Measurements from ENCODE around the gene SMKR1.
A peak's percentile ranks its signal among the peaks of the same experiment; 100 is the strongest.
"Not testable (repeated sequence)": the region's sequence is repeated elsewhere in the genome, so short reads cannot be mapped to it uniquely, and the experiment has no call there.

Gene SMKR1

DNA sequence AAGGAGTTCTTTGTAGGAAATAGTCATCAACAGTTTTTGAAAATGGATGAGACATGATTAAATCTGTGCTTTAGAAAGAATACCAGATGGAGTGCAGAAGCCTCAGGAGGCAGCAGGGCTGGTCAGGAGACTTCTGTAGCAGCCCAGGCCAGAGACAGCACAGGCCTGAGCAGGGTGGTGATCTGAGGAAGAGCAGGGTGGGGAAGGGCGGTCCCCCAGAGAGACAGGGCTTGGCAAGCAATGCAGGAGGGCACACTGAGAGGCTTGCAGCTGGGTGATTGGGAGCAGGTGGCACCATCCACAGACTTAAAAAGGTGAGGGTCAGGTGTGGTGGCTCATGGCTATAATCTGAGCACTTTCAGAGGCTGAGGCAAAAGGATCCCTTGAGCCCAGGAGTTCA lies 4.3 kb upstream of the SMKR1 start:
- H3K27me3 Mint-ChIP-seq = no peaks in the 10 kb centered on the region
- no peak overlapping the region for H3K4me3 Mint-ChIP-seq
- no peak overlapping the region for H3K27ac Mint-ChIP-seq
- DNase-seq = no peak
- no peaks in the 10 kb centered on the region for H3K36me3 Mint-ChIP-seq (ENCODE audit: low read depth)
- H3K9me3 Mint-ChIP-seq = no peaks in the 10 kb centered on the region
- H3K4me1 Mint-ChIP-seq (ENCODE audit: low read depth) = peaks cover 23% of the 10 kb centered on the region

- peaks cover 20% of the 10 kb centered on the region for H3K4me1 Mint-ChIP-seq (ENCODE audit: low read depth)
- no peaks in the 10 kb centered on the region for H3K9me3 Mint-ChIP-seq
- H3K27me3 Mint-ChIP-seq = no peaks in the 10 kb centered on the region
- no peak overlapping the region for H3K4me3 Mint-ChIP-seq
- H3K36me3 Mint-ChIP-seq (ENCODE audit: low read depth) = no peaks in the 10 kb centered on the region
- no peak overlapping the region for H3K27ac Mint-ChIP-seq
- DNase-seq = no peak
Observed at GRCh38 chr7:129499999-129500398, 2.3 kb upstream of the SMKR1 start.

DNA sequence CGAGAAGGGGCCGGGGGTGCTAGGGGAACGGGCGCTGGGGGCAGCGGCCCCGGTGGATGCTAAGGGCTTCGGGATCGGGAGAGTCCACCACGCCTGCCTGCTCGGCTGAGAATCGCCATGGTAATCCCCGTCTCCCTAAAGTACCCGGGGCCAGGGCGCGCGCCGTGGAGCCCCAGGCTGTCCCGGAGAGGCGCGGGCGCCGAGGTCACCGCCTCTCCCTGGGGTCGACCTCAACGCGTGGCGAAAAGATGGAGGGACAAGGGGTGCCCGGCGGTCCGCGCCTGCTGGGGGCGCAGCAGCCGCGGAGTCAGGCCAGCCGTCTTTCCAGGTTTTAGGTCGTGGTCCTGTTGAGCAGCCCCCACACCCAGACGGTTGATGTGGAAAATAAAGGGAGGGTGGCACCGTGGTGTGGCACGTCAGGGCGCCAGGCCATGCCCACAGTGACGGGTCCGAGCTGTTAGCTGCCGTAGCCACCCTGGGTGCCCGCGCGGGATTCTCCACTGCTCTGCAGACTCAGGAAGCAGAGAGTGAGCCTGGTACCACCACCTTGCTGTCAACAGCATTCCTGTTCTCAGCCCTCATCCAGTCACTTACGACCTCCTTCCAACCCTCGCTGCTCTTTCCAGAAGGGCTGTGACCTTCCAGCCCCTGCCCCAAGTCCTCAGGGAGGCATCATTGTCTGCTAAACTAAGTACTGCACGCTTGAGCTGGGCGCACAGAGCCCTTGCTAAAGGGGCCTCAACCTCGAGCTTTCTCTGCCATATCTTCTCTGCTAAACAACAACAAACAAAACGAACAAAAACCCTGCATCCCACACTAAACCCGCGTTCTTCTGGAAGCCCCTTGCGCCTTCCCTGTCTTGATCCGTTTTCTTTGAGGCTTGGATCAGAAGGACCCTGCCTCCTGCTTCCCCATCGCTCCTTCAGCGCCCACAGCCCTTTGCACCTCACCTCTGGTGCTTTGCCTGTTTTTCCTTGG lies 666 bp downstream of the SMKR1 start:
- peak overlapping the region; percentile 78 for H3K4me3 Mint-ChIP-seq
- peak overlapping the region; percentile 88 for H3K27ac Mint-ChIP-seq
- H3K27me3 Mint-ChIP-seq = no peaks in the 10 kb centered on the region
- no peaks in the 10 kb centered on the region for H3K36me3 Mint-ChIP-seq (ENCODE audit: low read depth)
- no peak for DNase-seq
- H3K9me3 Mint-ChIP-seq = no peaks in the 10 kb centered on the region
- peaks cover 18% of the 10 kb centered on the region for H3K4me1 Mint-ChIP-seq (ENCODE audit: low read depth)

DNA sequence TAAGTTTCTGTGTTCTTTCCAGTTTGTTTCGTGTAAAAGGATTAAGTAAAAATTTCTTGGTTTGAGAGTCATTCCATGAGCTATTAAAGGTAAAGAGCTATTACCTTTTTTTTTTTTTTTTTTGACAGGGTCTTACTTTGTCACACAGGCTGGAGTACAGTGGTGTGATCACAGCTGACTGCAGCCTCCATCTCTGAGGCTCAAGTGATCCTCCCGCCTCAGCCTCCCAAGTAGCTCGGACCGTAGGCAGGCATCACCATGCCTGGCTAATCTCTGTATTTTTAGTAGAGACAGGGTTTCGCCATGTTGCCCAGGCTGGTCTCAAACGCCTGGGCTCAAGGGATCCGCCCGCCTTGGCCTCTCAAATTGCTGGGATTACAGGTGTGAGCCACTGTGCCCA lies 1.4 kb downstream of the SMKR1 start:
- Mint-ChIP-seq H3K9me3 (no peaks in the 10 kb centered on the region), H3K27me3 (no peaks in the 10 kb centered on the region), H3K36me3 (ENCODE audit: low read depth) (no peaks in the 10 kb centered on the region), H3K27ac (peak overlapping the region; percentile 88), H3K4me3 (peak overlapping the region; percentile 78), H3K4me1 (ENCODE audit: low read depth) (peaks cover 18% of the 10 kb centered on the region)
- no peak for DNase-seq

DNA sequence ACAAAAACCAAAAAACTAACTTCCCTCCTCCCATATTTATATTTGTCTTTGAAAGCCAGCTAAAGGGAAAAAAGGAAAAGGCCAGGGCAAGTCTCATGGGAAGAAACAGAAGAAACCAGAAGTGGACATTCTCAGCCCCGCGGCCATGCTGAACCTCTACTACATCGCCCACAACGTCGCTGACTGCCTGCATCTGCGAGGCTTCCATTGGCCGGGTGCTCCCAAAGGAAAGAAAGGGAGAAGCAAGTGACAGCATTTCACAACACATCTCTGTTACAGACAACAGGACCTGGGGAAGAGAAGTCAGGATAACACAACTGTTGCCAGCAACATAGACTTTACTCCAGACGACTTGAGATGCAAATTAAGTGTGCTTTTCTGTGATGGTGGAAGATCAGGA lies 9.9 kb downstream of the SMKR1 start:
- Mint-ChIP-seq H3K4me3 (no peak overlapping the region), H3K27ac (no peak overlapping the region), H3K4me1 (ENCODE audit: low read depth) (peaks cover 6% of the 10 kb centered on the region)

DNA sequence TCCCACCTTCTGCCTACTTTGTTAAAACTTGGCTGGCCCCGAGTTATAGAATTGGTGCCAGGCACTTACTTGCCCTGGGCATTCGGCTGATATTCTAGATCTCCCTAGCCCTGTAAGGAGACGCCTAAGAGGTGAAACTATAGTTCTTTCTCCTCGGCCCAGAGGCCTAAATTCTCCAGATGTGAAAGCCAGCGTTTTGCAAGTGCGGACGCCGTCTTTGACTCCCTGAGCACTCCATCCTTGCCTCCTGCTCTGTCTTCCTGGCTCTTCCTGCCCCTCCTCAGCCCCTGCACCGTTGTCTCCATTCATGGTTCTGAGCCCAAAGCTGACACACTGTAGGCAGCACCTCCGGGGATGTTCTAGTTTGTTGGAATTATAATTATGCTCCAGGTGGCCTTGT lies 11.2 kb downstream of the SMKR1 start:
- Mint-ChIP-seq H3K27me3 (no peaks in the 10 kb centered on the region), H3K27ac (no peak overlapping the region), H3K4me3 (no peak overlapping the region), H3K9me3 (no peaks in the 10 kb centered on the region), H3K4me1 (ENCODE audit: low read depth) (peaks cover 1% of the 10 kb centered on the region), H3K36me3 (ENCODE audit: low read depth) (no peaks in the 10 kb centered on the region)
- no peak for DNase-seq

More for the DNA sequence above, 9.9 kb downstream of the SMKR1 start:
- no peak for DNase-seq
- H3K36me3 Mint-ChIP-seq (ENCODE audit: low read depth) = no peaks in the 10 kb centered on the region
- H3K9me3 Mint-ChIP-seq = no peaks in the 10 kb centered on the region
- no peaks in the 10 kb centered on the region for H3K27me3 Mint-ChIP-seq

DNA sequence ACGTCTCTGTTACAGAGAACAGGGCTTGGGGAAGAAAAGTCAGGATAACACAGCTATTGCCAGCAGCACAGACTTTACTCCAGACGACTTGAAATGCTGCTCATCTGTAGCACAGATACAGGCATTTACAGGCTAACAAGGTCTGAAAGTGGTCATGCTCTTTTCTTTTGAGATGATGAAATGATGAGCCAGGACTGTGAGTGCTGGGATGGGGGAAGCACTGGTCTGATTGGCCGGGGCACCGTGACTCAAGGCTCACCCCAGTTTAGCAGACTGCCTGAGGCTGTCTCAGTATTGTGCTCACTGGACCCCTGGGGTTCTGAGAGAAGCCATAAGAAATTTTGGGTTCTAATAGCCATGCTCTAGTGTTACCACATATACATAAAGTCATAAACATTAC lies 12.4 kb downstream of the SMKR1 start:
- H3K27ac Mint-ChIP-seq = no peak overlapping the region
- no peak overlapping the region for H3K4me3 Mint-ChIP-seq

GRCh38 chr7:129515381-129515780 lies 13.1 kb downstream of the SMKR1 start:
- no peaks in the 10 kb centered on the region for H3K36me3 Mint-ChIP-seq (ENCODE audit: low read depth)

More for the DNA sequence above, 12.4 kb downstream of the SMKR1 start:
- H3K27me3 Mint-ChIP-seq = no peaks in the 10 kb centered on the region
- H3K36me3 Mint-ChIP-seq (ENCODE audit: low read depth) = no peaks in the 10 kb centered on the region
- H3K9me3 Mint-ChIP-seq = no peaks in the 10 kb centered on the region
- DNase-seq = no peak
- peaks cover 1% of the 10 kb centered on the region for H3K4me1 Mint-ChIP-seq (ENCODE audit: low read depth)

DNA sequence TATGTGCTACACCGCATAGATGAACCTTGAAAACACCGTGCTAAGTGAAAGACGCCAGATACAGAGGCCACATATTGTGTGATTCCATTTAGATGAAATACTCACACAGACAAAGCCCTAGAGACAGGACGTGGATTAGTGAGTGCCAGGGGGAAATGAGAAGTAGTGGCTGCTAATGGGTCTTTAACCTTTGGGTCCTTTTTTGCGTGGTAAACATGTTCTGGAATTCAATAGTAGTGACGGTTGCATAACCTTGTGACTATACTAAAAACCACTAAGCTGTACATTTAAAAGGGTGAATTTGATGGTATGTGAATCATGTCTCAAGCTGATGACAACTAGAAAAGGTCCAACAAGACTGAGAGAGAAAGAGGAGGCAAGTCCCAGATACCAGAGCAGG lies 15.6 kb downstream of the SMKR1 start:
- no peaks in the 10 kb centered on the region for H3K36me3 Mint-ChIP-seq (ENCODE audit: low read depth)
- H3K27ac Mint-ChIP-seq = no peak overlapping the region
- H3K4me1 Mint-ChIP-seq (ENCODE audit: low read depth) = peaks cover 1% of the 10 kb centered on the region
- no peak for DNase-seq
- H3K4me3 Mint-ChIP-seq = no peak overlapping the region
- H3K27me3 Mint-ChIP-seq = peaks cover 8% of the 10 kb centered on the region
- no peaks in the 10 kb centered on the region for H3K9me3 Mint-ChIP-seq

More at GRCh38 chr7:129515381-129515780, 13.1 kb downstream of the SMKR1 start:
- no peak overlapping the region for H3K4me3 Mint-ChIP-seq
- peaks cover 1% of the 10 kb centered on the region for H3K4me1 Mint-ChIP-seq (ENCODE audit: low read depth)
- no peak overlapping the region for H3K27ac Mint-ChIP-seq
- no peak for DNase-seq
- no peaks in the 10 kb centered on the region for H3K27me3 Mint-ChIP-seq
- no peaks in the 10 kb centered on the region for H3K9me3 Mint-ChIP-seq

DNA sequence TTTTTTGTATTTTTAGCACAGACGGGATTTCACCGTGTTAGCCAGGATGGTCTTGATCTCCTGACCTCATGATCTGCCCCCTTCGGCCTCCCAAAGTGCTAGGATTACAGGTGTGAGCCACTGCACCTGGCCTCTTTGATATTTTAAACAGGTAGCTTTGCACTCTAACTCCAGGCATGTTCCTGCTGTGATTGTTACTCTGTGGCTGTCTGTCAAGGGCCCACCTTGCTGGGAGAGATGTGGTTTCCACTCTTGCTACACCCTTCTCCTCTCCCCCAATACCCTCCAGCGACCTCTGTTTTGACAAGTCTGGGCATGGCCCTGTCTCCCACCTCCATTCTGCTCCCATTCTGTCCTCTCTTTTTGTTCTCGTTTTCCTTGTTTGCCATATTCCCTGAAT lies 17.1 kb downstream of the SMKR1 start:
- Mint-ChIP-seq H3K36me3 (ENCODE audit: low read depth) (no peaks in the 10 kb centered on the region), H3K27me3 (peaks cover 8% of the 10 kb centered on the region), H3K27ac (no peak overlapping the region), H3K9me3 (no peaks in the 10 kb centered on the region), H3K4me3 (no peak overlapping the region), H3K4me1 (ENCODE audit: low read depth) (peaks cover 1% of the 10 kb centered on the region)
- DNase-seq = no peak

DNA sequence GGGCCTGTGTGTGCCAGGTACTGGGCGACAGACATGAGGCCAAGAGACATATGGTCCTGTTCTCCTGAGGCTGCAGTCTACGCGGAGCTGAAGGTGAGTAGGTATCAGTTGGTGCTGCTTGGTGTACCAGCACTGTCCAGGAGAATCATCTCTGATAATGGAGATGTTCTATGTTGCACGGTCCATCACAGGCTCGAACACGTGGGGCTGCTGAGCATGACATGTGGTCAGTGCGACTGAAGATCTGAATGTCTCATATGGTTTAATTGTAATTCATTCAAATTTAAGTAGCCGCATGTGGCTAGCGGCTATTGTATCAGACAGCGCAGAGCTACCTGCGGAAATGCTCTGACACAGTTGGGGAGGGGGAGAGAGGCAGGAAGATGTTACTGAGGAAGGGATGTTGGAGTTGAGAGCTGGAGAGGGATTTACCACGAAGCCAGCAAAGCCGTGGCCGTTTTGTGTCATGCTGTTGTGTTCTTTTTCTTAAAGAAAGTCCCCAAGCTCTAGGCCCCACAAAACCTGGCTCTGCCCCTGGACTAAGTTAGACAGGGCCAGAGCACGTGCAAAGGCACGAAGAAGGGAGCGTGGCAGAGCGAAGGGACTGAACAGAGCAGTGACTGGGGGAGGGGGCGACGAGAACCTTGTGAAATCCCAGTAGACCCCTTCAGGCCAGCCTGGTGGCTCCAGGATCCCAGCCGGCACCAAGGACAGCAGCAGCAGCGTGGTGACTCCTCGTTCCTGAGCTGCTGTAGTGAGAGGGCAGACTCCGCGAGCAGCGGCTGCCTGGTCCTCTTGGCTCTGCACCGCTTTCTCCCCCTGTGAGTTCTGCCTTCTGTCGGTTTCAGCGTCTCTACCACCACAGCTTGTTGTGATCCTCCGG lies 20.0 kb downstream of the SMKR1 start:
- Mint-ChIP-seq H3K4me1 (ENCODE audit: low read depth) (no peaks in the 10 kb centered on the region), H3K27ac (no peak overlapping the region), H3K4me3 (no peak overlapping the region), H3K36me3 (ENCODE audit: low read depth) (no peaks in the 10 kb centered on the region), H3K27me3 (peaks cover 14% of the 10 kb centered on the region), H3K9me3 (no peaks in the 10 kb centered on the region)
- no peak for DNase-seq

DNA sequence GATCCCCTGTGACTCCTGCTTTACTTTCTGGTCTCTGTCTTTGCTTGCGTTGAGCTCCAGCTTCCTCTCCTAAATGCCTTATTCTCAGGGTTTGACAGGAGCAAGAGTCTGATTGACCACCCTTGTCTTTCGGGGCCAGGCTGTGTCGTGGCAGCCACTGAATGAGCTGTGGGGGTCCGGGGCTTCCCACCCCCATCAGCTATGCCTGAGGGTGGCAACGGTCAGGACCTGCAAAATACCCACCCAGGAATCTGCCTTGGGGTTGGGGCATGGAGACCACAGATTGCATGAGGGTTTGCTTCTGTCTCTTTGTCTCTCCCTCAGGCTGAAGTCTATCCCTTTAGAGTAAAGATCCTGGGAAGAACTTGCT lies 20.6 kb downstream of the SMKR1 start:
- H3K4me1 Mint-ChIP-seq (ENCODE audit: low read depth) = no peaks in the 10 kb centered on the region
- no peak for DNase-seq
- no peaks in the 10 kb centered on the region for H3K9me3 Mint-ChIP-seq
- no peak overlapping the region for H3K27ac Mint-ChIP-seq
- no peaks in the 10 kb centered on the region for H3K36me3 Mint-ChIP-seq (ENCODE audit: low read depth)
- no peak overlapping the region for H3K4me3 Mint-ChIP-seq
- H3K27me3 Mint-ChIP-seq = peaks cover 16% of the 10 kb centered on the region

- DNase-seq = no peak
- H3K4me3 Mint-ChIP-seq = no peak overlapping the region
- H3K36me3 Mint-ChIP-seq (ENCODE audit: low read depth) = no peaks in the 10 kb centered on the region
- peaks cover 16% of the 10 kb centered on the region for H3K27me3 Mint-ChIP-seq
- H3K4me1 Mint-ChIP-seq (ENCODE audit: low read depth) = no peaks in the 10 kb centered on the region
- H3K9me3 Mint-ChIP-seq = no peaks in the 10 kb centered on the region
- no peak overlapping the region for H3K27ac Mint-ChIP-seq
Observed at GRCh38 chr7:129523924-129524323, 21.6 kb downstream of the SMKR1 start.

- H3K36me3 Mint-ChIP-seq (ENCODE audit: low read depth); H3K4me3 Mint-ChIP-seq; H3K9me3 Mint-ChIP-seq; DNase-seq; H3K4me1 Mint-ChIP-seq (ENCODE audit: low read depth); H3K27ac Mint-ChIP-seq: not testable (repeated sequence)
- peaks cover 16% of the 10 kb centered on the region for H3K27me3 Mint-ChIP-seq
Observed at GRCh38 chr7:129524405-129524804, 22.1 kb downstream of the SMKR1 start.

All from activated T-cell treated with anti-CD3 and anti-CD28 coated beads, Interleukin-2, amount 50 U/mL, for 24 hours (primary cell).